T-helper 1 cell treated with Interleukin-12 subunit alpha and Interleukin-12 subunit beta and Interleukin-4 antibody, amounts not matched to agents 30 ng/mL and 1 ng/mL, for 36 hours (primary cell): ENCODE results near the gene EZH2. TPM values are rescaled to one million over a fixed set of nuclear protein-coding genes. Genes with fewer than 3 reads are reported as not detected.

Experiments
- intact Hi-C: fragments of 100-400 bp; cut with micrococcal nuclease; formaldehyde crosslinking; loops from one replicate; pipeline ENCODE4 v1.15.1; 2024
- total RNA-seq: library from RNA; stranded (reverse); gene quantifications from 2 replicates; pipeline ENCODE4 v1.2.3, GENCODE V29; 2022

The EZH2 gene
- total RNA-seq, 1 donor from 2014 or later = 73.6 TPM

- intact Hi-C loops = no loop called here
These were observed 72.2 kb downstream of the EZH2 start for GRCh38 chr7:148811892-148812291.

- intact Hi-C loops = no loop called here
These were observed 74.2 kb downstream of the EZH2 start for GRCh38 chr7:148809856-148810255.

- intact Hi-C loops = no loop called here
These were observed 76.7 kb downstream of the EZH2 start for GRCh38 chr7:148807436-148807835.

- intact Hi-C loops = no loop called here
These were observed 77.9 kb downstream of the EZH2 start for GRCh38 chr7:148806187-148806586.

GRCh38 chr7:148804343-148805235 lies 79.5 kb downstream of the EZH2 start:
- intact Hi-C loops = no loop called here

GRCh38 chr7:148803094-148803493 lies 81.0 kb downstream of the EZH2 start:
- intact Hi-C loops = no loop called here

GRCh38 chr7:148802101-148802493 lies 82.0 kb downstream of the EZH2 start:
- intact Hi-C loops = no loop called here

GRCh38 chr7:148800677-148801076 lies 83.4 kb downstream of the EZH2 start:
- intact Hi-C loops = no loop called here

- intact Hi-C loops = no loop called here
These were observed 84.1 kb downstream of the EZH2 start for GRCh38 chr7:148799893-148800555.

- intact Hi-C loops = no loop called here
These were observed 87.2 kb downstream of the EZH2 start for GRCh38 chr7:148796841-148797240.

GRCh38 chr7:148794476-148794875 lies 89.6 kb downstream of the EZH2 start:
- intact Hi-C loops = no loop called here

- intact Hi-C loops = no loop called here
These were observed 90.5 kb downstream of the EZH2 start for GRCh38 chr7:148793590-148793989.

GRCh38 chr7:148791546-148791945 lies 92.5 kb downstream of the EZH2 start:
- intact Hi-C loops = no loop called here

- intact Hi-C loops = no loop called here
These were observed 93.2 kb downstream of the EZH2 start for GRCh38 chr7:148790850-148791249.

- intact Hi-C loops = no loop called here
These were observed 93.9 kb downstream of the EZH2 start for GRCh38 chr7:148790131-148790726.

- intact Hi-C loops = no loop called here
These were observed 94.9 kb downstream of the EZH2 start for GRCh38 chr7:148789220-148789619.

GRCh38 chr7:148787571-148788295 lies 96.4 kb downstream of the EZH2 start:
- intact Hi-C loops = no loop called here

- intact Hi-C loops = no loop called here
These were observed 100.1 kb downstream of the EZH2 start for GRCh38 chr7:148783801-148784527.

GRCh38 chr7:148782757-148783456 lies 101.2 kb downstream of the EZH2 start:
- intact Hi-C loops = no loop called here

- intact Hi-C loops = no loop called here
These were observed 109.6 kb downstream of the EZH2 start for GRCh38 chr7:148774471-148774870.
